Heart left ventricle (tissue), 16 donors: ENCODE results near the gene PCSK5. TPM values are rescaled to one million over a fixed set of nuclear protein-coding genes. Genes with fewer than 3 reads are reported as not detected.

Experiments
- ATAC-seq, 4 donors: fragments of 200-7000 bp; cut with Tn5 transposase; one replicate each; pipeline ENCODE4 v1.9.1; 2020 to 2022; ENCODE audit warnings: moderate library complexity in 4 of 4, mild to moderate bottlenecking in 3 of 4, moderate number of reproducible peaks in 1 of 4
- DNase-seq, 5 donors: peaks; one replicate each; pipeline ENCODE4 v3.0.0-alpha.2; 2020
- H3K27ac ChIP-seq, 12 donors: fragments of 200-600 bp; sonication (generic) in 4 of 12; one replicate each; pipeline versions ENCODE4 v1.5.0 to v1.8.0; 2016 to 2022; ENCODE audit warnings: mild to moderate bottlenecking in 2 of 12
- H3K27me3 ChIP-seq, 9 donors: fragments of 200-600 bp; sonication (generic) in 2 of 9; one replicate each; pipeline versions ENCODE4 v1.5.1 to v1.8.0; 2016 to 2022; ENCODE audit warnings: mild to moderate bottlenecking in 3 of 9
- H3K36me3 ChIP-seq, 9 donors: fragments of 200-600 bp; sonication (generic) in 2 of 9; one replicate each; pipeline versions ENCODE4 v1.5.0 to v1.8.0; 2018 to 2022; ENCODE audit warnings: mild to moderate bottlenecking in 2 of 9
- H3K4me1 ChIP-seq, 12 donors: fragments of 200-600 bp; sonication (generic) in 4 of 12; one replicate each; pipeline versions ENCODE4 v1.5.0 to v1.8.0; 2016 to 2022; ENCODE audit warnings: mild to moderate bottlenecking in 3 of 12
- H3K4me3 ChIP-seq, 12 donors: fragments of 200-600 bp; sonication (generic) in 4 of 12; one replicate each; pipeline versions ENCODE4 v1.5.0 to v1.8.0; 2017 to 2022; ENCODE audit warnings: mild to moderate bottlenecking in 9 of 12, moderate library complexity in 4 of 12
- H3K9me3 ChIP-seq, 12 donors: fragments of 200-600 bp; sonication (generic) in 4 of 12; one replicate each; pipeline versions ENCODE4 v1.5.0 to v1.8.0; 2016 to 2022; ENCODE audit warnings: mild to moderate bottlenecking in 1 of 12
- POLR2A ChIP-seq, 2 donors: fragments of 450-650 bp; IDR thresholded peaks; one replicate each; pipeline ENCODE4 v1.6.1; 2017; ENCODE audit warnings: antibody characterized with exemption in 2 of 2, mild to moderate bottlenecking in 2 of 2, moderate library complexity in 2 of 2
- WGBS, 4 donors: extraction: QIAGEN DNeasy Blood & Tissue Kit in 2 of 4; methylation state at CpG; one replicate each; pipeline versions ENCODE4 v1.1.5 to v1.1.7; 2013 to 2018; 5-methylcytosine and 5-hydroxymethylcytosine counted together
- intact Hi-C, 10 donors: fragments of 100-400 bp; cut with DNase I; formaldehyde crosslinking; loops; one replicate each; pipeline versions ENCODE4 v1.11.1 to v1.14.2; 2022
- polyA plus RNA-seq, 2 donors: library from polyadenylated mRNA; stranded (reverse); fragments of 200-250 nt; gene quantifications; one replicate each; pipeline ENCODE4 v1.2.3, GENCODE V29; 2013
- total RNA-seq, 9 donors: library from RNA; depleted of rRNA in 2 of 9; stranded (reverse); fragments of >200 nt in 2 of 9; fragmentation: NEBNext Ultra II Directional in 3 of 9; extraction: Animal tissue kit (Norgen Biotek cat#: 25700) in 3 of 9; gene quantifications; one replicate each; pipeline versions ENCODE4 v1.1.0 to v1.2.4, GENCODE V29; 2016 to 2023
- TF ChIP-seq, protein P1 (sequence below), 12 donors: fragments of 200-600 bp; sonication (generic) in 4 of 12; IDR thresholded peaks; one replicate each; pipeline versions ENCODE4 v1.5.0 to v1.8.0; 2018 to 2022; ENCODE audit warnings: antibody characterized with exemption in 12 of 12, mild to moderate bottlenecking in 5 of 12
- donor health status: ischemic (EF 13 %, LVEDD 7.1; RV severe dilation, severe dysfunction).
- donor health status: healthy with polysubstance abuse.
- donor health status: DM: no; HTN: yes; CAD: no.
- donor health status: DM: no; HTN: no; CAD: no.
- donor health status: ischemic (EF 25% LVEDD 6.9; RV normal size, moderate dysfunction).
- donor health status: ischemic (EF 25% LVEDD 5.7; RV mildly dilated, moderate dysfunction).
- donor health status: healthy.
- donor health status: DM: yes; HTN: yes; CAD: no.
- donor health status: ischemic (EF 35%, LVEDD 5.7; RV mildly dilated, moderate dysfunction).
- donor health status: nonischemic (EF 11% LVEDD 7.7; RV severe dilation, severe dysfunction).
- donor health status: DM: yes; HTN: yes; CAD: no.
- donor health status: PGD.
- donor health status: ischemic (EF 29% LVEDD 5.4; RV normal size, mild dysfunction).
- donor health status: nonischemic (EF 23%, LVEDD 6.1; RV moderate dilation, normal function).

Gene PCSK5
- total and polyA plus RNA-seq, 11 donors, result 1.3 to 13.6 (median 5.9) TPM

DNA sequence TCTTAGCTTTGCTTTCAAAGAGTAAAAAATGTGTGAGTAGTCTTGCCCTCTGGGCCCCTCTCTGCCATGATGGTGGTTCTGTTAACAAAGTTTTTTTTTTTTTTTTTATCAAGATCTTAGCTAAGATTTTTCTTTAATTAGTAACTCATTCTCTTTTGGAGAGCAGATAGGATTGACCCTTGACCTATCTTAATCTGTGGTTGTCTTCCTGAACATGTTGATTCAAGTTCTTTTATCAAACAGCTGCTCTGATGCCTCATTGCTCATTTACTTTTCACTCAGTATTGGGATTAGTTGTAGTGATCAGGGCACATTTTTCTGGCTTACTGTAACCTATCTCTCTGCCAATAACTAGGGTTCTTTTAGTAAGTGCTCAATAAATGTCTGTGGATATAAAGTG, 106.3 kb downstream of the PCSK5 start:
- ATAC-seq (no peak), DNase-seq (no peak)
- no peaks in the 10 kb centered on the region for H3K9me3 ChIP-seq
- no peak overlapping the region for H3K27ac ChIP-seq
- H3K4me3 ChIP-seq, result no peak overlapping the region
- peaks cover 0 to 10% (median 0%) of the 10 kb centered on the region in 12 donors for H3K4me1 ChIP-seq
- TF ChIP-seq, protein P1, sequence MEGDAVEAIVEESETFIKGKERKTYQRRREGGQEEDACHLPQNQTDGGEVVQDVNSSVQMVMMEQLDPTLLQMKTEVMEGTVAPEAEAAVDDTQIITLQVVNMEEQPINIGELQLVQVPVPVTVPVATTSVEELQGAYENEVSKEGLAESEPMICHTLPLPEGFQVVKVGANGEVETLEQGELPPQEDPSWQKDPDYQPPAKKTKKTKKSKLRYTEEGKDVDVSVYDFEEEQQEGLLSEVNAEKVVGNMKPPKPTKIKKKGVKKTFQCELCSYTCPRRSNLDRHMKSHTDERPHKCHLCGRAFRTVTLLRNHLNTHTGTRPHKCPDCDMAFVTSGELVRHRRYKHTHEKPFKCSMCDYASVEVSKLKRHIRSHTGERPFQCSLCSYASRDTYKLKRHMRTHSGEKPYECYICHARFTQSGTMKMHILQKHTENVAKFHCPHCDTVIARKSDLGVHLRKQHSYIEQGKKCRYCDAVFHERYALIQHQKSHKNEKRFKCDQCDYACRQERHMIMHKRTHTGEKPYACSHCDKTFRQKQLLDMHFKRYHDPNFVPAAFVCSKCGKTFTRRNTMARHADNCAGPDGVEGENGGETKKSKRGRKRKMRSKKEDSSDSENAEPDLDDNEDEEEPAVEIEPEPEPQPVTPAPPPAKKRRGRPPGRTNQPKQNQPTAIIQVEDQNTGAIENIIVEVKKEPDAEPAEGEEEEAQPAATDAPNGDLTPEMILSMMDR (IDR thresholded peaks at IDR 0.05), result no peak
- TF ChIP-seq POLR2A (IDR thresholded peaks at IDR 0.05), result no peak
- intact Hi-C loops, result no loop called here
- no peaks in the 10 kb centered on the region for H3K36me3 ChIP-seq
- no peaks in the 10 kb centered on the region for H3K27me3 ChIP-seq

DNA sequence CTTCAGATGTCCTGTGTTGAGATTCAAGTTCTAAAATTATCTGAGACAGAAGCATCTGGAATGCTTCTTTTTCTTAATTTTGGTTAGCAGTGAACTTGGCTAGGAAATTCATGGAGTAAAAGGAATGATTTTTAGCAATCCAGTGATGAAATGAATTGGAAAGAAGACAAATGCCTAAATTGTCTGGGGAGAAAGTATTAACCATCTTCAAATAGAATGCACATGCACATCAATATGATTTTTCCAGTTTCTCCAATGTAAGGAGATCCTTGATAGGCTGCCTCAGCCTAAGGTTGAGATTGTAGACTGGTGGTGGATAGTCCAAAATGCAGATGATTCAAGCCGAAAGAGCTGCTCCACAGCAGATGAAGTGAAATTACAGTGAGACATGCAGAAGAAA, 106.7 kb downstream of the PCSK5 start:
- DNase-seq (no peak), ATAC-seq (no peak)
- Histone ChIP-seq H3K4me3 (no peak overlapping the region), H3K9me3 (no peaks in the 10 kb centered on the region), H3K27me3 (no peaks in the 10 kb centered on the region), H3K4me1 (peaks cover 0 to 10% (median 0%) of the 10 kb centered on the region in 12 donors), H3K36me3 (no peaks in the 10 kb centered on the region), H3K27ac (no peak overlapping the region)
- TF ChIP-seq POLR2A (IDR thresholded peaks at IDR 0.05), result no peak
- TF ChIP-seq, protein P1 (IDR thresholded peaks at IDR 0.05), result no peak
- intact Hi-C loops, result no loop called here
- whole genome bisulfite sequencing, 4 donors, result 83 to 90% (median 88%) methylated on average over 1 of the region's 1 CpG

DNA sequence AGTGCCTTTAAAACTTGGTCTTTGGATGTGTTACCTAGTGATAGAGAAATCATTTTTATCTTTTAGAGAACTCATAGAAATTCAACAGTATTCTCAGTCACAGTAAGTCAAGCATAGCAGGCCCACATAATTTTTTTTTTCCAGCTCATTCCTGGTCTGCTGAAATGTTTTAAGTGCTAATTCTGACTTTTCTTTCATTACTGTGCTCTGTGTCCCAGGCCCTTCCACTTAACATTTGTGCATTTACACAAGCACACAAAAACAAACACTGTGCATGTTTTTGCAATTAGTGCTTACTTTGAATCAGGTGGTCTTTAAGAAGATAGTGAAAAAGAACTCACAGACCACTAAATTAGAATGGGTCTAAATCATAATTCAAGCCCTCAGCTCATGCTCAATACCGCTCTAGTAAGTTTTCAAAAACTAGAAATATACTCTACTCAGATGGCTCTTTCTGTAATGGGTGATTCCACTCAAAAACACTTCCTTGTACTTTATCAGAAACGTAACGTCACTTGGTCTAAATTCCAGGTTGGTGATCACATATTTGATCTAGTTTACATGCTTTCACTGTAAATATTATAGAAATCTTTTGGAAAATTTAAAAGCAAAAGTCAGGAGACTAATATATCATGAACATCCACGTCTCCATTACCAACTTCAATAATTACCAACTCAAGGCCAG, 107.8 kb downstream of the PCSK5 start:
- H3K36me3 ChIP-seq, result no peaks in the 10 kb centered on the region
- intact Hi-C loops, result no loop called here
- ATAC-seq, result no peak
- DNase-seq, result no peak
- H3K4me3 ChIP-seq, result no peak overlapping the region
- peaks cover 0 to 10% (median 0%) of the 10 kb centered on the region in 12 donors for H3K4me1 ChIP-seq
- no peaks in the 10 kb centered on the region for H3K27me3 ChIP-seq
- 90 to 94% (median 93%) methylated on average over 4 of the region's 4 CpGs for WGBS, 4 donors
- no peaks in the 10 kb centered on the region for H3K9me3 ChIP-seq
- TF ChIP-seq, protein P1 (IDR thresholded peaks at IDR 0.05), result no peak
- no peak overlapping the region for H3K27ac ChIP-seq

DNA sequence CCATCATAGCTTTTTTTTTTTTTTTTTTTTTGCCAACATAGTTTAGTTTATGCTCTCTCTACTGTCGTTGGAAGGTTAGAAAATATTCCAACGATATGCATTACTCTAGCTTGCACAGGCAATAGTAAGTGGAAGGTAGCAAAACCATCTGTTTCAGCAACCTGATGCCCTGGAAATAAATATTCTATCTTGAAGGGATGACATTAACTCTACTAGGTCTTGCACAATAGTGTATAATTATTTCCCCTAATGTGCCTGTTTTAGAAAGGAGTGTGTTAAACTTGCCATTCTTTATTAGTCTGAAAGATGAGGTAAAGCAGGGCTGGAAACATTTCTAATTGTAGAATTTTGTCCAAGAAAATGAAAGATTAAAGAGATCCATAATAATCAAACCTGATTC, 111.0 kb downstream of the PCSK5 start:
- Histone ChIP-seq H3K27me3 (no peaks in the 10 kb centered on the region), H3K9me3 (no peaks in the 10 kb centered on the region), H3K4me3 (no peak overlapping the region), H3K27ac (no peak overlapping the region), H3K4me1 (peaks cover 0 to 9% (median 0%) of the 10 kb centered on the region in 12 donors), H3K36me3 (no peaks in the 10 kb centered on the region)
- intact Hi-C loops, result no loop called here
- no peak for TF ChIP-seq POLR2A (IDR thresholded peaks at IDR 0.05)
- TF ChIP-seq, protein P1 (IDR thresholded peaks at IDR 0.05), result no peak
- no peak for DNase-seq
- 92 to 97% (median 94%) methylated on average over 2 of the region's 2 CpGs for WGBS, 4 donors
- no peak for ATAC-seq
